Measurements from ENCODE around the gene PCDHGB4. TPM values are rescaled to one million over a fixed set of nuclear protein-coding genes. Genes with fewer than 3 reads are reported as not detected.
"Not testable (repeated sequence)": the region's sequence is repeated elsewhere in the genome, so short reads cannot be mapped to it uniquely, and the experiment has no call there.

Gene PCDHGB4
- total RNA-seq, 1 experiment from 2014 or later = 0.26 TPM

- Histone ChIP-seq H3K36me3 (no peaks in the 10 kb centered on the region), H3K4me3 (no peak overlapping the region), H3K27me3 (no peaks in the 10 kb centered on the region), H3K9me3 (peaks cover 6% of the 10 kb centered on the region; the same call in 1 of the 2 replicates)
- no peak for DNase-seq
Measured at GRCh38 chr5:141413540-141414069, 26.1 kb downstream of the PCDHGB4 start.

GRCh38 chr5:141414548-141415274, 27.2 kb downstream of the PCDHGB4 start:
- H3K27me3 ChIP-seq, DNase-seq, H3K36me3 ChIP-seq, H3K9me3 ChIP-seq, H3K4me3 ChIP-seq: not testable (repeated sequence)

- not testable (repeated sequence) for H3K4me3 ChIP-seq, H3K36me3 ChIP-seq, DNase-seq, H3K27me3 ChIP-seq, H3K9me3 ChIP-seq
Measured at GRCh38 chr5:141415275-141415618, 27.7 kb downstream of the PCDHGB4 start.

- DNase-seq = peak; percentile 51
- H3K27me3 ChIP-seq, H3K4me3 ChIP-seq, H3K36me3 ChIP-seq: not testable (repeated sequence)
- H3K9me3 ChIP-seq = peaks cover 15% of the 10 kb centered on the region; the same call in 1 of the 2 replicates
Measured at GRCh38 chr5:141417494-141418172, 30.1 kb downstream of the PCDHGB4 start, which contains the start of gene PCDHGB7. Gene PCDHGB7, plus strand, starts transcription at chr5:141417677. Its CDS starts 183 bp downstream, at chr5:141417860.

- Histone ChIP-seq H3K4me3 (no peak overlapping the region), H3K9me3 (peaks cover 15% of the 10 kb centered on the region; the same call in 1 of the 2 replicates), H3K36me3 (no peaks in the 10 kb centered on the region), H3K27me3 (no peaks in the 10 kb centered on the region)
- no peak for DNase-seq
Measured at GRCh38 chr5:141419074-141419880, 31.8 kb downstream of the PCDHGB4 start.

DNA sequence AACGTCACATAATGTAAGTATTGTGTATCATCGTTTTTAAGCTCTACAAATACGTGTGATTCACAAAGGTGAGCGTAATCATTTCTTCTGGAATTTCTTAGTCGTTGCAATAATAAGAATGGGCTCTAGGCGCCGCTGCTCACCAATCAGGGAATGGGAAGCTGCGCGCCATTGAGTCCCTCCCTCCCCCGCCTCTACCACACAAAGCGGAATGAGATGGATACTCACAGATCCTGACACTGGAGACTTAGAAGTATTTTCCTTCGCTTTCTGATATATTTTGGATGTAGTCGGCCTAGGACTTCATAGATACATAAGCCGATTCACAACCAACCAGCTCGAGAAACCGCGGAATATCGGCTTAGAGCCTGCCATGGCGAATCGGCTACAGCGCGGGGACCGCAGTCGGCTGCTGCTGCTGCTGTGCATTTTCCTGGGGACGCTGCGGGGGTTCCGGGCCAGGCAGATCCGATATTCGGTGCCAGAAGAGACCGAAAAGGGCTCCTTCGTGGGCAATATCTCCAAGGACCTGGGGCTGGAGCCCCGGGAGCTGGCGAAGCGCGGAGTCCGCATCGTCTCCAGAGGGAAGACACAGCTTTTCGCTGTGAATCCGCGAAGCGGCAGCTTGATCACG, 33.5 kb downstream of the PCDHGB4 start, which contains the start of gene PCDHGA11:
TSS of gene PCDHGA11 (plus strand) at position 197 of the 634 bp plus-strand sequence. CDS start at position 374, 177 bp downstream.
- no peaks in the 10 kb centered on the region for H3K36me3 ChIP-seq
- DNase-seq = no peak
- peaks cover 15% of the 10 kb centered on the region; the same call in 1 of the 2 replicates for H3K9me3 ChIP-seq
- H3K27me3 ChIP-seq = no peaks in the 10 kb centered on the region
- no peak within 1 kb of the TSS for H3K4me3 ChIP-seq

GRCh38 chr5:141421489-141421855, 34.0 kb downstream of the PCDHGB4 start:
- Histone ChIP-seq H3K27me3 (no peaks in the 10 kb centered on the region), H3K36me3 (no peaks in the 10 kb centered on the region), H3K9me3 (peaks cover 12% of the 10 kb centered on the region; the same call in 1 of the 2 replicates), H3K4me3 (no peak overlapping the region)
- DNase-seq = no peak

DNA sequence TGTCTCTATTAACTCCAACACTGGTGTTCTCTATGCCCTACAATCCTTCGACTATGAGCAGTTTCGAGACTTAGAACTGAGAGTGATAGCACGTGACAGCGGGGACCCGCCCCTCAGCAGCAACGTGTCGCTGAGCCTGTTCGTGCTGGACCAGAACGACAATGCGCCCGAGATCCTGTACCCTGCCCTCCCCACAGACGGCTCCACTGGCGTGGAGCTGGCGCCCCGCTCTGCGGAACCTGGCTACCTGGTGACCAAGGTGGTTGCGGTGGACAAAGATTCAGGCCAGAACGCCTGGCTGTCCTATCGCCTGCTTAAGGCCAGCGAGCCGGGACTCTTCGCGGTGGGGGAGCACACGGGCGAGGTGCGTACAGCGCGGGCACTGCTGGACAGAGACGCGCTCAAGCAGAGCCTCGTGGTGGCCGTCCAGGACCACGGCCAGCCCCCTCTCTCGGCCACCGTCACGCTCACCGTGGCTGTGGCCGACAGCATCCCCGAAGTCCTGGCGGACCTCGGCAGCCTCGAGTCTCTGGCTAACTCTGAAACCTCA, 35.3 kb downstream of the PCDHGB4 start:
- Histone ChIP-seq H3K4me3 (no peak overlapping the region), H3K9me3 (peaks cover 12% of the 10 kb centered on the region; the same call in 1 of the 2 replicates), H3K36me3 (no peaks in the 10 kb centered on the region)

GRCh38 chr5:141427783-141428426, 40.4 kb downstream of the PCDHGB4 start:
- H3K9me3 ChIP-seq = peaks cover 4% of the 10 kb centered on the region; the same call in 1 of the 2 replicates

More for the DNA sequence above, 35.3 kb downstream of the PCDHGB4 start:
- H3K27me3 ChIP-seq = no peaks in the 10 kb centered on the region
- DNase-seq = no peak

DNA sequence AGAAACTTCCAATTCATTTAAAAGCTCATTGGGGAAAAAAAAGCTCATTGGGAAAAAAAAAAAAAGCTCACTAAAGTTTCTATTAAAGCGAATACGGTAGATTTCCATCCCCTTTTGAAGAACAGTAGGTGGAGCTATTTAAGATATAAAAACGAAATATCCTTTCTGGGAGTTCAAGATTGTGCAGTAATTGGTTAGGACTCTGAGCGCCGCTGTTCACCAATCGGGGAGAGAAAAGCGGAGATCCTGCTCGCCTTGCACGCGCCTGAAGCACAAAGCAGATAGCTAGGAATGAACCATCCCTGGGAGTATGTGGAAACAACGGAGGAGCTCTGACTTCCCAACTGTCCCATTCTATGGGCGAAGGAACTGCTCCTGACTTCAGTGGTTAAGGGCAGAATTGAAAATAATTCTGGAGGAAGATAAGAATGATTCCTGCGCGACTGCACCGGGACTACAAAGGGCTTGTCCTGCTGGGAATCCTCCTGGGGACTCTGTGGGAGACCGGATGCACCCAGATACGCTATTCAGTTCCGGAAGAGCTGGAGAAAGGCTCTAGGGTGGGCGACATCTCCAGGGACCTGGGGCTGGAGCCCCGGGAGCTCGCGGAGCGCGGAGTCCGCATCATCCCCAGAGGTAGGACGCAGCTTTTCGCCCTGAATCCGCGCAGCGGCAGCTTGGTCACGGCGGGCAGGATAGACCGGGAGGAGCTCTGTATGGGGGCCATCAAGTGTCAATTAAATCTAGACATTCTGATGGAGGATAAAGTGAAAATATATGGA, 43.0 kb downstream of the PCDHGB4 start, which contains the start of gene PCDHGA12:
TSS of gene PCDHGA12 (plus strand) at position 176 of the 782 bp plus-strand sequence. CDS start at position 429, 253 bp downstream.
- no peak within 1 kb of the TSS for H3K4me3 ChIP-seq
- no peak for DNase-seq
- no peaks in the 10 kb centered on the region for H3K36me3 ChIP-seq
- H3K9me3 ChIP-seq = peaks cover 4% of the 10 kb centered on the region; the same call in 1 of the 2 replicates
- H3K27me3 ChIP-seq = no peaks in the 10 kb centered on the region

More at GRCh38 chr5:141427783-141428426, 40.4 kb downstream of the PCDHGB4 start:
- Histone ChIP-seq H3K27me3 (no peaks in the 10 kb centered on the region), H3K4me3 (no peak overlapping the region), H3K36me3 (no peaks in the 10 kb centered on the region)
- DNase-seq = no peak

GRCh38 chr5:141431286-141431685, 43.8 kb downstream of the PCDHGB4 start:
- Histone ChIP-seq H3K4me3 (no peak overlapping the region), H3K9me3 (peaks cover 4% of the 10 kb centered on the region; the same call in 1 of the 2 replicates), H3K27me3 (no peaks in the 10 kb centered on the region), H3K36me3 (no peaks in the 10 kb centered on the region)
- no peak for DNase-seq

- H3K27me3 ChIP-seq, DNase-seq, H3K36me3 ChIP-seq, H3K9me3 ChIP-seq, H3K4me3 ChIP-seq: not testable (repeated sequence)
Measured at GRCh38 chr5:141432308-141432707, 44.8 kb downstream of the PCDHGB4 start.

DNA sequence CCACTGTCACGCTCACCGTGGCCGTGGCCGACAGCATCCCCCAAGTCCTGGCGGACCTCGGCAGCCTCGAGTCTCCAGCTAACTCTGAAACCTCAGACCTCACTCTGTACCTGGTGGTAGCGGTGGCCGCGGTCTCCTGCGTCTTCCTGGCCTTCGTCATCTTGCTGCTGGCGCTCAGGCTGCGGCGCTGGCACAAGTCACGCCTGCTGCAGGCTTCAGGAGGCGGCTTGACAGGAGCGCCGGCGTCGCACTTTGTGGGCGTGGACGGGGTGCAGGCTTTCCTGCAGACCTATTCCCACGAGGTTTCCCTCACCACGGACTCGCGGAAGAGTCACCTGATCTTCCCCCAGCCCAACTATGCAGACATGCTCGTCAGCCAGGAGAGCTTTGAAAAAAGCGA, 45.2 kb downstream of the PCDHGB4 start:
- not testable (repeated sequence) for H3K36me3 ChIP-seq, H3K9me3 ChIP-seq, H3K27me3 ChIP-seq, DNase-seq, H3K4me3 ChIP-seq

- no peaks in the 10 kb centered on the region for H3K36me3 ChIP-seq
- peaks cover 4% of the 10 kb centered on the region; the same call in 1 of the 2 replicates for H3K9me3 ChIP-seq
- H3K27me3 ChIP-seq = no peaks in the 10 kb centered on the region
- no peak overlapping the region for H3K4me3 ChIP-seq
- DNase-seq = no peak
Measured at GRCh38 chr5:141434006-141434405, 46.5 kb downstream of the PCDHGB4 start.

GRCh38 chr5:141437221-141437620, 49.7 kb downstream of the PCDHGB4 start:
- H3K27me3 ChIP-seq = no peaks in the 10 kb centered on the region
- H3K4me3 ChIP-seq = no peak overlapping the region
- H3K36me3 ChIP-seq = no peaks in the 10 kb centered on the region
- no peak for DNase-seq
- no peaks in the 10 kb centered on the region for H3K9me3 ChIP-seq

Measured in MG63 (cell line).